SU-DHL-6 (cell line): ENCODE data around the gene FSD2.

Source experiments
- H2AFZ ChIP-seq: fragments of 200-600 bp; sonication (generic); 2 replicates; pipeline ENCODE4 v1.6.1; 2014; ENCODE audit warnings: low read depth, mild to moderate bottlenecking, moderate library complexity, mixed read lengths, antibody characterized with exemption, low read length; ENCODE audit not compliant: severe bottlenecking
- H3F3A ChIP-seq: fragments of 200-600 bp; shearing (Covaris generic); 2 replicates; pipeline ENCODE4 v1.6.0; 2016; ENCODE audit warnings: antibody characterized with exemption, mild to moderate bottlenecking; ENCODE audit not compliant: insufficient read depth
- H3K27ac ChIP-seq: fragments of 200-600 bp; sonication (generic); 2 replicates; pipeline ENCODE4 v1.5.1; 2016; ENCODE audit warnings: low read depth, mild to moderate bottlenecking, low read length, moderate library complexity, mixed read lengths
- H3K27me3 ChIP-seq: fragments of 200-600 bp; sonication (generic), shearing (Covaris generic); 2 replicates; pipeline ENCODE4 v1.6.0; 2014; ENCODE audit warnings: mild to moderate bottlenecking, low read length
- H3K36me3 ChIP-seq: fragments of 200-600 bp; sonication (generic); 2 replicates; pipeline ENCODE4 v1.6.1; 2014; ENCODE audit warnings: mild to moderate bottlenecking, low read length, mixed read lengths
- H3K4me2 ChIP-seq: fragments of 300-600, 200-600 bp; shearing (Covaris generic), sonication (generic); 2 replicates; pipeline ENCODE4 v1.6.0; 2014; ENCODE audit warnings: low read length, low read depth, mild to moderate bottlenecking; ENCODE audit not compliant: poor library complexity, severe bottlenecking
- H3K4me3 ChIP-seq: fragments of 200-600 bp; sonication (generic); 2 replicates; pipeline ENCODE4 v1.5.1; 2014; ENCODE audit warnings: antibody characterized with exemption, low read length, mild to moderate bottlenecking, mixed read lengths; ENCODE audit not compliant: insufficient read depth, poor library complexity, severe bottlenecking
- H3K79me2 ChIP-seq: fragments of 200-600 bp; sonication (generic); 2 replicates; pipeline ENCODE4 v1.6.1; 2014; ENCODE audit warnings: mild to moderate bottlenecking, low read length, moderate library complexity; ENCODE audit not compliant: insufficient read depth
- H3K9ac ChIP-seq: fragments of 200-600 bp; sonication (generic); 2 replicates; pipeline ENCODE4 v1.7.0; 2014; ENCODE audit warnings: mild to moderate bottlenecking, low read length
- H3K9me2 ChIP-seq: fragments of 200-600 bp; sonication (generic); replicated peaks from 2 replicates; pipeline ENCODE4 v1.6.1; 2014; ENCODE audit warnings: low read length; ENCODE audit not compliant: insufficient read depth
- H3K9me3 ChIP-seq: fragments of 200-600 bp; sonication (generic); 2 replicates; pipeline ENCODE4 v1.6.1; 2014; ENCODE audit warnings: low read length, mixed read lengths; ENCODE audit not compliant: insufficient read depth
- H4K20me1 ChIP-seq: fragments of 200-600 bp; sonication (generic); 2 replicates; pipeline ENCODE4 v1.6.1; 2014; ENCODE audit warnings: low read depth, mild to moderate bottlenecking, antibody characterized with exemption, low read length, moderate library complexity, mixed read lengths
- EZH2phosphoT487 ChIP-seq: fragments of 200-600 bp; sonication (generic), shearing (Covaris generic); conservative IDR thresholded peaks from 2 replicates; pipeline ENCODE4 v1.6.1; 2018; ENCODE audit warnings: mild to moderate bottlenecking, antibody characterized with exemption, low read length, moderate library complexity, mixed read lengths
- TF ChIP-seq, protein P1 (sequence below): fragments of 200-600 bp; sonication (generic); IDR thresholded peaks from one replicate; pipeline ENCODE4 v1.5.1; 2017; ENCODE audit warnings: antibody characterized with exemption, mild to moderate bottlenecking, low read length, moderate library complexity; ENCODE audit not compliant: insufficient read depth, poor library complexity, severe bottlenecking

The FSD2 gene, protein sequence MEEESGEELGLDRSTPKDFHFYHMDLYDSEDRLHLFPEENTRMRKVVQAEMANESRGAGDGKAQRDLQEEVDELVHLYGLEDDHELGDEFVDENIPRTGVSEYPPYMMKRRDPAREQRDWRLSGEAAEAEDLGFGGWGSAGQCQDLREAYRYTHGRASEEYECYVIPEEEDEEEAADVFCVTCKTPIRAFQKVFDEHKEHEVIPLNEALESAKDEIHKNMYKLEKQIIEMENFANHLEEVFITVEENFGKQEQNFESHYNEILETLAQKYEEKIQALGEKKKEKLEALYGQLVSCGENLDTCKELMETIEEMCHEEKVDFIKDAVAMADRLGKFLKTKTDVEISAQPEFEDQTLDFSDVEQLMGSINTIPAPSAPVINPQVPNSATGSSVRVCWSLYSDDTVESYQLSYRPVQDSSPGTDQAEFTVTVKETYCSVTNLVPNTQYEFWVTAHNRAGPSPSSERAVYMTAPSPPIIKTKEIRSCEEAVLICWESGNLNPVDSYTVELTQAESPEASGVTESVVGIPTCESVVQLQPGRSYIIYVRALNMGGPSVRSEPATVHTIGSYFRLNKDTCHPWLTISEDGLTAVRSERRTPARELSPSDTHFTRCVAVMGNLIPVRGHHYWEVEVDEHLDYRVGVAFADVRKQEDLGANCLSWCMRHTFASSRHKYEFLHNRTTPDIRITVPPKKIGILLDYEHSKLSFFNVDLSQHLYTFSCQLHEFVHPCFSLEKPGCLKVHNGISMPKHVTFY

DNA sequence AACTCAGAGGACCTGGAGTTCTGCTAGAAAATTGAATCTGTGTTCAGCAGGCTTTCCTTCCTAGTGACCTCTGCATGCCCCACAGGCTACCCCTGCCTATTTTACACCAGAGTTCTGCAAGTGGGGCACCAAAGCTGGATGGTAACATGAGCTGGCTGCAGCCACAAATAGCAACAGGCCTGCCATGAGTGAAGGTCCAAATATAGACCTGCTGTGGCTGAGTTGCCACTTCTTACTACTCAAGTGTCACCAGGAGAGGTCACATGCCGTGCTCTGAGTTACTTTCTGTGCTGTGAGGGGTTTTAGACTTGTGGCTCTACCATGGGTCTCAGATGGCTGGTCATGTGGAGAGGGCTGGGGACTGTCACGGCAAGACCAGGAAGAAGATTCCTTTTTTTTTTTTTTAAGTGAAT lies at the start of gene FSD2:
FSD2 (minus strand) TSS at position 76 of the 413 bp plus-strand sequence. CDS start 18,679 bp downstream, outside the sequence.
- no peaks in the 10 kb centered on the region for H4K20me1 ChIP-seq
- no peaks in the 10 kb centered on the region for H3K27me3 ChIP-seq
- no peak for TF ChIP-seq EZH2phosphoT487
- TF ChIP-seq, protein P1, sequence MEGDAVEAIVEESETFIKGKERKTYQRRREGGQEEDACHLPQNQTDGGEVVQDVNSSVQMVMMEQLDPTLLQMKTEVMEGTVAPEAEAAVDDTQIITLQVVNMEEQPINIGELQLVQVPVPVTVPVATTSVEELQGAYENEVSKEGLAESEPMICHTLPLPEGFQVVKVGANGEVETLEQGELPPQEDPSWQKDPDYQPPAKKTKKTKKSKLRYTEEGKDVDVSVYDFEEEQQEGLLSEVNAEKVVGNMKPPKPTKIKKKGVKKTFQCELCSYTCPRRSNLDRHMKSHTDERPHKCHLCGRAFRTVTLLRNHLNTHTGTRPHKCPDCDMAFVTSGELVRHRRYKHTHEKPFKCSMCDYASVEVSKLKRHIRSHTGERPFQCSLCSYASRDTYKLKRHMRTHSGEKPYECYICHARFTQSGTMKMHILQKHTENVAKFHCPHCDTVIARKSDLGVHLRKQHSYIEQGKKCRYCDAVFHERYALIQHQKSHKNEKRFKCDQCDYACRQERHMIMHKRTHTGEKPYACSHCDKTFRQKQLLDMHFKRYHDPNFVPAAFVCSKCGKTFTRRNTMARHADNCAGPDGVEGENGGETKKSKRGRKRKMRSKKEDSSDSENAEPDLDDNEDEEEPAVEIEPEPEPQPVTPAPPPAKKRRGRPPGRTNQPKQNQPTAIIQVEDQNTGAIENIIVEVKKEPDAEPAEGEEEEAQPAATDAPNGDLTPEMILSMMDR, result no peak
- no peaks in the 10 kb centered on the region for H3K9me2 ChIP-seq
- peak within 1 kb of the TSS; percentile 96 for H3K27ac ChIP-seq
- no peaks in the 10 kb centered on the region for H3K36me3 ChIP-seq
- H3F3A ChIP-seq, result peaks cover 43% of the 10 kb centered on the region
- H3K9ac ChIP-seq, result peak within 1 kb of the TSS; percentile 19
- peak within 1 kb of the TSS; percentile 15 for H2AFZ ChIP-seq
- peaks cover 9% of the 10 kb centered on the region for H3K79me2 ChIP-seq
- H3K4me2 ChIP-seq, result peak within 1 kb of the TSS; percentile 85
- H3K4me3 ChIP-seq, result peak within 1 kb of the TSS; percentile 33
- H3K9me3 ChIP-seq, result no peaks in the 10 kb centered on the region

DNA sequence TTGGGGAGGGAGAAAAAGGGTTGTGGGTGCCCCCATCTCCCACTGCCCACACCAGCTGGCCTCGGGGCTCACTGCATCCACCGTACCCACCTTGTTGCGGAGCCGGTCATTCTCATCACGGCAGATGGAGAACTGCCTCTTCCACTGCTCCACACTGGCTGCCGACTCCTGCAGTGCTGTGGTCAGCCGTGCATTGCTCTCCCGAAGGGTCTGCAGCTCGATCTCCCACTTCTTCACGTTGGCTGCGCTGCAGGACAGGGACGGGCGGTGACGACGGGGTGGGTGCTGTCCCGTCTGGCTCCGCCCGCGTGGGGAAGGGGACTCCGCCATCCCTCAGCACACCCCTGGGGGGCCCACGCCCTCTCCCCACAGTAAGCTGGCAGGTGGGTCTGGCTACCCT lies 48.7 kb upstream of the FSD2 start:
- Histone ChIP-seq H3F3A (no peaks in the 10 kb centered on the region), H3K36me3 (no peaks in the 10 kb centered on the region), H3K9me2 (no peaks in the 10 kb centered on the region), H3K27ac (no peak overlapping the region), H2AFZ (no peak overlapping the region), H3K4me2 (no peak overlapping the region), H4K20me1 (no peaks in the 10 kb centered on the region), H3K27me3 (no peaks in the 10 kb centered on the region), H3K79me2 (no peaks in the 10 kb centered on the region), H3K9me3 (no peaks in the 10 kb centered on the region), H3K9ac (no peak overlapping the region), H3K4me3 (no peak overlapping the region)
- TF ChIP-seq, protein P1, result no peak
- TF ChIP-seq EZH2phosphoT487, result no peak

DNA sequence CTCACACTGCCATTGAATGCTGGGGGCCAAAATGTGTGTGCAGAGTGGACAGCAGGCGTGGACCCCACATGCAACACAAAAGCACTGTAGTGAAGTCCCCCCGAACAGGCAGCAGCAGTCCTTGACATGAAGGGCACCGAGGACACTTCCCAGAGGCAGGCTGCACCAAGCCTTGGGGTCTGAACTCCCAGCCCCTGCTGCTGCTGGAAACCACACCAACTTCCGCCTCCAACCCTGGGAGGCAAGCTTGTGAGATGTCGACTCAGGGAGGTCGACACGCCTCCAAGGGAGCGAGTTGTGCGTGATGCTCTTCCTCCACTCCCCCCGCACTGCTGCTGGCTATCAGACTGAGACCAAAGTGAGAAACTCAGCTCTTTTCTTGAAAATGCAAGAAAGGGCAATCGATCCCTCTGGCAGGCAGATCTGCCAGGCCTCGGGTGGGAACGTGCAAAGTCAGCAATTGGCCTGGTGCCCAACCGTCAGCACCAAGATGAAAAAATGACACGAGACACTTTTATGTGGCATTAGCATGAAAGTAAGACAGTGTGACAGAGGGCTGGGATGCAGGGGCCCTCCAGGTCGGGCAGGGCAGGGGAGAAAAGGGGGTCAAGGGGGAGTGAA lies 47.2 kb upstream of the FSD2 start:
- Histone ChIP-seq H3K4me3 (no peak overlapping the region), H3F3A (no peaks in the 10 kb centered on the region), H3K79me2 (no peaks in the 10 kb centered on the region), H3K9ac (no peak overlapping the region), H3K4me2 (no peak overlapping the region), H3K36me3 (no peaks in the 10 kb centered on the region), H2AFZ (no peak overlapping the region), H3K9me3 (no peaks in the 10 kb centered on the region), H4K20me1 (no peaks in the 10 kb centered on the region), H3K27ac (no peak overlapping the region), H3K27me3 (no peaks in the 10 kb centered on the region), H3K9me2 (no peaks in the 10 kb centered on the region)
- TF ChIP-seq, protein P1, result no peak
- TF ChIP-seq EZH2phosphoT487, result no peak
